ENCODE measurements around the gene CRLF1.

The CRLF1 gene

GRCh38 chr19:18635831-18636182 lies 29.2 kb upstream of the CRLF1 start:
- Histone ChIP-seq H3K27me3 (ENCODE audit: control insufficient read depth, insufficient read depth, low read length) (no peaks in the 10 kb centered on the region), H3K27ac (ENCODE audit: low read length) (no peak overlapping the region), H3K9me3 (ENCODE audit: control insufficient read depth, insufficient read depth, low read length) (no peaks in the 10 kb centered on the region), H3K36me3 (ENCODE audit: control insufficient read depth, insufficient read depth, low read length) (no peaks in the 10 kb centered on the region), H3K4me1 (ENCODE audit: control insufficient read depth, insufficient read depth, low read length) (peaks cover 10% of the 10 kb centered on the region), H3K4me3 (ENCODE audit: low read length) (no peak overlapping the region; the same call in 1 of the 2 replicates)
- no CpG with 5 or more reads among the region's 6 CpGs for WGBS (ENCODE audit: insufficient coverage, insufficient read length)
- no peak for DNase-seq (ENCODE audit: low read depth, low spot score)

- H3K27me3 ChIP-seq (ENCODE audit: control insufficient read depth, insufficient read depth, low read length): no peaks in the 10 kb centered on the region
- peaks cover 10% of the 10 kb centered on the region for H3K4me1 ChIP-seq (ENCODE audit: control insufficient read depth, insufficient read depth, low read length)
- no peaks in the 10 kb centered on the region for H3K9me3 ChIP-seq (ENCODE audit: control insufficient read depth, insufficient read depth, low read length)
- no peak overlapping the region for H3K27ac ChIP-seq (ENCODE audit: low read length)
- WGBS (ENCODE audit: insufficient coverage, insufficient read length): no CpG with 5 or more reads among the region's 12 CpGs
- H3K4me3 ChIP-seq (ENCODE audit: low read length): no peak overlapping the region
- DNase-seq (ENCODE audit: low read depth, low spot score): no peak
- H3K36me3 ChIP-seq (ENCODE audit: control insufficient read depth, insufficient read depth, low read length): no peaks in the 10 kb centered on the region
Measured at GRCh38 chr19:18634612-18635297, 28.2 kb upstream of the CRLF1 start.

GRCh38 chr19:18633321-18633720 lies 26.7 kb upstream of the CRLF1 start:
- Histone ChIP-seq H3K36me3 (ENCODE audit: control insufficient read depth, insufficient read depth, low read length) (no peaks in the 10 kb centered on the region), H3K27me3 (ENCODE audit: control insufficient read depth, insufficient read depth, low read length) (no peaks in the 10 kb centered on the region), H3K9me3 (ENCODE audit: control insufficient read depth, insufficient read depth, low read length) (no peaks in the 10 kb centered on the region), H3K4me3 (ENCODE audit: low read length) (no peak overlapping the region), H3K4me1 (ENCODE audit: control insufficient read depth, insufficient read depth, low read length) (peaks cover 10% of the 10 kb centered on the region), H3K27ac (ENCODE audit: low read length) (no peak overlapping the region)
- no peak for DNase-seq (ENCODE audit: low read depth, low spot score)
- no CpG with 5 or more reads among the region's 8 CpGs for WGBS (ENCODE audit: insufficient coverage, insufficient read length)

GRCh38 chr19:18629166-18630088 lies 22.8 kb upstream of the CRLF1 start:
- Histone ChIP-seq H3K9me3 (ENCODE audit: control insufficient read depth, insufficient read depth, low read length) (no peaks in the 10 kb centered on the region), H3K4me1 (ENCODE audit: control insufficient read depth, insufficient read depth, low read length) (no peaks in the 10 kb centered on the region), H3K4me3 (ENCODE audit: low read length) (no peak overlapping the region), H3K36me3 (ENCODE audit: control insufficient read depth, insufficient read depth, low read length) (no peaks in the 10 kb centered on the region), H3K27me3 (ENCODE audit: control insufficient read depth, insufficient read depth, low read length) (no peaks in the 10 kb centered on the region), H3K27ac (ENCODE audit: low read length) (no peak overlapping the region)
- WGBS (ENCODE audit: insufficient coverage, insufficient read length): no CpG with 5 or more reads among the region's 15 CpGs
- no peak for DNase-seq (ENCODE audit: low read depth, low spot score)

GRCh38 chr19:18626906-18627305 lies 20.3 kb upstream of the CRLF1 start:
- H3K4me3 ChIP-seq (ENCODE audit: low read length): no peak overlapping the region
- H3K36me3 ChIP-seq (ENCODE audit: control insufficient read depth, insufficient read depth, low read length): no peaks in the 10 kb centered on the region
- no peak overlapping the region for H3K27ac ChIP-seq (ENCODE audit: low read length)
- H3K9me3 ChIP-seq (ENCODE audit: control insufficient read depth, insufficient read depth, low read length): no peaks in the 10 kb centered on the region
- no peak for DNase-seq (ENCODE audit: low read depth, low spot score)
- no peaks in the 10 kb centered on the region for H3K27me3 ChIP-seq (ENCODE audit: control insufficient read depth, insufficient read depth, low read length)
- H3K4me1 ChIP-seq (ENCODE audit: control insufficient read depth, insufficient read depth, low read length): no peaks in the 10 kb centered on the region
- no CpG with 5 or more reads among the region's 2 CpGs for WGBS (ENCODE audit: insufficient coverage, insufficient read length)

- Histone ChIP-seq H3K9me3 (ENCODE audit: control insufficient read depth, insufficient read depth, low read length) (no peaks in the 10 kb centered on the region), H3K36me3 (ENCODE audit: control insufficient read depth, insufficient read depth, low read length) (no peaks in the 10 kb centered on the region; the same call in 1 of the 2 replicates), H3K27ac (ENCODE audit: low read length) (no peak overlapping the region), H3K4me1 (ENCODE audit: control insufficient read depth, insufficient read depth, low read length) (no peaks in the 10 kb centered on the region), H3K4me3 (ENCODE audit: low read length) (no peak overlapping the region), H3K27me3 (ENCODE audit: control insufficient read depth, insufficient read depth, low read length) (no peaks in the 10 kb centered on the region)
- no CpG with 5 or more reads among the region's 7 CpGs for WGBS (ENCODE audit: insufficient coverage, insufficient read length)
- DNase-seq (ENCODE audit: low read depth, low spot score): no peak
Measured at GRCh38 chr19:18620902-18621301, 14.3 kb upstream of the CRLF1 start.

GRCh38 chr19:18620311-18620710 lies 13.7 kb upstream of the CRLF1 start:
- Histone ChIP-seq H3K4me1 (ENCODE audit: control insufficient read depth, insufficient read depth, low read length) (no peaks in the 10 kb centered on the region), H3K9me3 (ENCODE audit: control insufficient read depth, insufficient read depth, low read length) (no peaks in the 10 kb centered on the region), H3K4me3 (ENCODE audit: low read length) (no peak overlapping the region), H3K27ac (ENCODE audit: low read length) (no peak overlapping the region), H3K36me3 (ENCODE audit: control insufficient read depth, insufficient read depth, low read length) (no peaks in the 10 kb centered on the region; the same call in 1 of the 2 replicates), H3K27me3 (ENCODE audit: control insufficient read depth, insufficient read depth, low read length) (no peaks in the 10 kb centered on the region)
- no peak for DNase-seq (ENCODE audit: low read depth, low spot score)
- WGBS (ENCODE audit: insufficient coverage, insufficient read length): no CpG with 5 or more reads among the region's 10 CpGs

- H3K9me3 ChIP-seq (ENCODE audit: control insufficient read depth, insufficient read depth, low read length): no peaks in the 10 kb centered on the region
- WGBS (ENCODE audit: insufficient coverage, insufficient read length): no CpG with 5 or more reads among the region's 13 CpGs
- H3K4me1 ChIP-seq (ENCODE audit: control insufficient read depth, insufficient read depth, low read length): peaks cover 3% of the 10 kb centered on the region; the same call in 1 of the 2 replicates
- H3K27ac ChIP-seq (ENCODE audit: low read length): no peak overlapping the region
- peaks cover 9% of the 10 kb centered on the region for H3K27me3 ChIP-seq (ENCODE audit: control insufficient read depth, insufficient read depth, low read length)
- no peaks in the 10 kb centered on the region; the same call in 1 of the 2 replicates for H3K36me3 ChIP-seq (ENCODE audit: control insufficient read depth, insufficient read depth, low read length)
- H3K4me3 ChIP-seq (ENCODE audit: low read length): no peak overlapping the region
- no peak for DNase-seq (ENCODE audit: low read depth, low spot score)
Measured at GRCh38 chr19:18618236-18618635, 11.6 kb upstream of the CRLF1 start.

GRCh38 chr19:18617562-18617961 lies 11.0 kb upstream of the CRLF1 start:
- Histone ChIP-seq H3K4me1 (ENCODE audit: control insufficient read depth, insufficient read depth, low read length) (peaks cover 4% of the 10 kb centered on the region; the same call in 1 of the 2 replicates), H3K27ac (ENCODE audit: low read length) (no peak overlapping the region), H3K36me3 (ENCODE audit: control insufficient read depth, insufficient read depth, low read length) (no peaks in the 10 kb centered on the region; the same call in 1 of the 2 replicates), H3K4me3 (ENCODE audit: low read length) (no peak overlapping the region), H3K27me3 (ENCODE audit: control insufficient read depth, insufficient read depth, low read length) (peaks cover 14% of the 10 kb centered on the region), H3K9me3 (ENCODE audit: control insufficient read depth, insufficient read depth, low read length) (no peaks in the 10 kb centered on the region)
- no peak for DNase-seq (ENCODE audit: low read depth, low spot score)

- WGBS (ENCODE audit: insufficient coverage, insufficient read length): no CpG with 5 or more reads among the region's 3 CpGs
- Histone ChIP-seq H3K36me3 (ENCODE audit: control insufficient read depth, insufficient read depth, low read length) (no peaks in the 10 kb centered on the region; the same call in 1 of the 2 replicates), H3K27ac (ENCODE audit: low read length) (no peak overlapping the region), H3K4me3 (ENCODE audit: low read length) (no peak overlapping the region), H3K4me1 (ENCODE audit: control insufficient read depth, insufficient read depth, low read length) (peaks cover 6% of the 10 kb centered on the region; the same call in 1 of the 2 replicates), H3K27me3 (ENCODE audit: control insufficient read depth, insufficient read depth, low read length) (peaks cover 25% of the 10 kb centered on the region), H3K9me3 (ENCODE audit: control insufficient read depth, insufficient read depth, low read length) (no peaks in the 10 kb centered on the region)
- no peak for DNase-seq (ENCODE audit: low read depth, low spot score)
Measured at GRCh38 chr19:18616023-18616422, 9.4 kb upstream of the CRLF1 start.
